Stimulated activated CD4-positive, alpha-beta T cell treated with anti-CD3 and anti-CD28 coated beads, Interleukin-15, amount 100 ng/mL, for 24 hours (primary cell): Measurements from ENCODE around the gene EPM2AIP1.

ENCODE experiments used
- DNase-seq: peaks from one replicate; pipeline ENCODE4 v3.0.0-alpha.2; 2020

The EPM2AIP1 gene

GRCh38 chr3:36944641-36945270 is 48.2 kb downstream of the EPM2AIP1 start, which contains the start of gene TRANK1:
TRANK1 (minus strand) TSS chr3:36945054; CDS start chr3:36944809, 245 bp downstream.
- DNase-seq = peak; percentile 87

GRCh38 chr3:36944012-36944640 is 48.8 kb downstream of the EPM2AIP1 start:
- peak; percentile 60 for DNase-seq

DNA sequence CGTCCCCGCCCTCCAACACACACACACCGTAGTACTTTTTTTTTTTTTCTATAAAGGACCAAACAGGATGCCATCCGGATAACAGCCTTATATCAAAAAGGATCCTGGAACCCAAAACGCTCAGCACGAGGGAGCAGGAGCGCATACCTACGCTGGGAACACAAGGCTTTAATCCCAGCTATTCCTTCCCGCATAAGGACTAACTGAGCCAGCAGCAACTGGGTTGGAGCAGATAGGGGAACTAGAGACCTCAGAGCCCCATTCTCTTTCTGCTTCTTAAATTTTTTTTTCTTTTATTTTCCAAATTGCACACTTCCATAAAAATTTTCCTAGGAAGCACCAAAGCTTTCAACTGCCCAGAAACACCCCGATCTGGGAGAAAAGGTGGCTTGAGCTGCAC is 49.3 kb downstream of the EPM2AIP1 start:
- no peak for DNase-seq

- DNase-seq = no peak
Observed at GRCh38 chr3:36942638-36943248, 50.2 kb downstream of the EPM2AIP1 start.

DNA sequence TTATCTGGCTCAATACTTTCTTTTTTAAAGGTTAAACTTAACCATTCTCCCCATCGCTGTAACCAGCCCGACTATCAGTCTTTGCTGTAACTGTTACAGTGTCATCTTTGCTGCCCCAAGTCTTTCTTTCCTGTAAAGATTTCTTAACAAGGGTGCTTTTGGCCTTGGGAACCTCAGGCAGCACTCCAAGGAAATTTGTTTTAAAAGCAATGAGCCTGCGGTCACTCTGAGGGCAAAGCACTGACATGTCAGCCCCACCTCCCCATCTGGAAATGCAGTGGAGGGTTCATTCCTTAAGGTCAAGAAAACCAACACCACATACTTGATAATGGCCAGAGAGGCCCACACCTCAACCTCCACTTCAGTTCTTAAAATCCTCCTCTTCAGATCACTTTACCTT is 51.3 kb downstream of the EPM2AIP1 start:
- DNase-seq = no peak

GRCh38 chr3:36941162-36941561 is 51.8 kb downstream of the EPM2AIP1 start:
- DNase-seq = no peak

DNA sequence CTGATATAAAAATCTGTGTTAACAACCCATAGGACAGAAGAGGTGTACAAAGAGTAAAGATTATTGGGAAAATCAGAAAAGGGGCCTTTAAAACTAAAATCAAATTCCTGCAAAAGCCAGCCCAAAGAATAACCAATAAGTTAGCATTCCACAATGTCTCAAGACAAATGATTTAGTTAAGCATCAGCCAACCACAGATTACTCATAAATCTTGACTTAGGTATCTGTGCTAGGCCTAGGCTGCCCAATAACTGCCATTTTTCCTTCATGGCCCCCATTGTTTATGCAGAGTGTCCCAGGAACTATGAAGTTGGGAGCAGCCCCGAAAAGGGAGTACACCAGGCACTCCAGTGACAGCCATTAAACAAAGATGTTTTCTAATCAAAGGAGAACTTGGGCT is 55.4 kb downstream of the EPM2AIP1 start:
- no peak for DNase-seq
